ENCODE results near the gene KIAA0232.
"Not testable (repeated sequence)": the region's sequence is repeated elsewhere in the genome, so short reads cannot be mapped to it uniquely, and the experiment has no call there.

The KIAA0232 gene

GRCh38 chr4:6808259-6808658, 25.7 kb downstream of the KIAA0232 start:
- no peak for DNase-seq (ENCODE audit: low spot score)

GRCh38 chr4:6811165-6811564, 28.6 kb downstream of the KIAA0232 start:
- DNase-seq (ENCODE audit: low spot score): no peak

GRCh38 chr4:6812766-6813165, 30.2 kb downstream of the KIAA0232 start:
- DNase-seq (ENCODE audit: low spot score): no peak

- DNase-seq (ENCODE audit: low spot score): no peak
Measured at GRCh38 chr4:6813725-6814124, 31.2 kb downstream of the KIAA0232 start.

- DNase-seq (ENCODE audit: low spot score): no peak
Measured at GRCh38 chr4:6815029-6815836, 32.7 kb downstream of the KIAA0232 start.

GRCh38 chr4:6819295-6819694, 36.8 kb downstream of the KIAA0232 start:
- DNase-seq (ENCODE audit: low spot score): no peak

GRCh38 chr4:6820695-6821094, 38.2 kb downstream of the KIAA0232 start:
- no peak for DNase-seq (ENCODE audit: low spot score)

GRCh38 chr4:6824071-6824470, 41.5 kb downstream of the KIAA0232 start:
- no peak for DNase-seq (ENCODE audit: low spot score)

- no peak for DNase-seq (ENCODE audit: low spot score)
Measured at GRCh38 chr4:6824772-6825402, 42.4 kb downstream of the KIAA0232 start.

GRCh38 chr4:6825403-6825802, 42.9 kb downstream of the KIAA0232 start:
- DNase-seq (ENCODE audit: low spot score): no peak

GRCh38 chr4:6826781-6827508, 44.4 kb downstream of the KIAA0232 start:
- no peak for DNase-seq (ENCODE audit: low spot score)

- no peak for DNase-seq (ENCODE audit: low spot score)
Measured at GRCh38 chr4:6829086-6829485, 46.6 kb downstream of the KIAA0232 start.

GRCh38 chr4:6834867-6835266, 52.3 kb downstream of the KIAA0232 start:
- no peak for DNase-seq (ENCODE audit: low spot score)

- DNase-seq (ENCODE audit: low spot score): not testable (repeated sequence)
Measured at GRCh38 chr4:6835616-6836015, 53.1 kb downstream of the KIAA0232 start.

GRCh38 chr4:6837106-6837505, 54.6 kb downstream of the KIAA0232 start:
- DNase-seq (ENCODE audit: low spot score): not testable (repeated sequence)

- no peak for DNase-seq (ENCODE audit: low spot score)
Measured at GRCh38 chr4:6839579-6839978, 57.1 kb downstream of the KIAA0232 start.

- DNase-seq (ENCODE audit: low spot score): no peak
Measured at GRCh38 chr4:6840062-6840976, 57.8 kb downstream of the KIAA0232 start.

GRCh38 chr4:6845027-6845426, 62.5 kb downstream of the KIAA0232 start:
- no peak for DNase-seq (ENCODE audit: low spot score)

- DNase-seq (ENCODE audit: low spot score): no peak
Measured at GRCh38 chr4:6845574-6845973, 63.0 kb downstream of the KIAA0232 start.

- DNase-seq (ENCODE audit: low spot score): no peak
Measured at GRCh38 chr4:6847178-6847577, 64.7 kb downstream of the KIAA0232 start.

GRCh38 chr4:6848717-6849305, 66.3 kb downstream of the KIAA0232 start:
- no peak for DNase-seq (ENCODE audit: low spot score)

Data from pons (tissue), 1 donor.